ENCODE results near the gene RBM38.

Gene RBM38

GRCh38 chr20:57391439-57392301 is 474 bp downstream of the RBM38 start:
- DNase-seq, result no peak

GRCh38 chr20:57392512-57393271 is 1.5 kb downstream of the RBM38 start:
- peak; percentile 83 for DNase-seq

DNA sequence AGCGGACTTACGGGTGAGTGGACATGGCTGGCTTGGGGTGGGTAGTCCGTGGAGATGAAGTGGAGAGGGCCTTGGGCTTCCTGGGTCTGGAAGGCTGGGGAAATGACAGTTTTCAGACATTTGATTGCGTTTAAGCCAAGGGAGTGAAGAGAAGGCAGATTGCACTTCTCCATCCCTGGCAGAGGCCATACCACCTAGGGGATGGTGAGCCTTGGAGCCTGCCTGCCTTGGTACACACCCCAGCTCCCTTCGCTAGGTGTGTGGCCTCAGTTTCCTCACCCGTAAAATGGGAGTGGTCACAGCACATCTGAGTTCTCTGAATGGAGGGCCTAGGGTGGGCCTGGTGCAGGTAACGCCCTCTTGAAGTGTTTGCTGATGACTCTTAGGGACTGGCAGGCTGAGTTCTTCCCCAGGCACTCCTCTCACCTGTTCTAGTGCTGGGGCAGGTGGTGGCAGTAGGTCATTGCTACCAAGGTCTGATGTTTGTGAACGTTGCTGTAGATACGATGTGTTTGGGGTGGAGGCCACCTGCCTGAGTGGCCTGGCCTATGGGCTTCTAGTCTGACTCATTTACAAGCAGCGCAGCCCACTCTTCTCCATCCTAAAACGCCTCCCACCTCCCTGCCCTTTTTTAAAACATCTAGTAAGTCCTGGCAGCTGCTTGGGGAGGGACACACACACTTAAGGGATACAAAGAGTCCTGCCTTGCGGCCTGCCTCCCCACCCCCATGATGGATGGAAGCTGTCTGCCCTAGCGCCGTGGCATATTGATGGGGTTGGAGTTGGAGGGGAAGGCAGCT is 2.3 kb downstream of the RBM38 start:
- DNase-seq, result no peak

- DNase-seq, result no peak
Measured at GRCh38 chr20:57394121-57395082, 3.2 kb downstream of the RBM38 start.

DNA sequence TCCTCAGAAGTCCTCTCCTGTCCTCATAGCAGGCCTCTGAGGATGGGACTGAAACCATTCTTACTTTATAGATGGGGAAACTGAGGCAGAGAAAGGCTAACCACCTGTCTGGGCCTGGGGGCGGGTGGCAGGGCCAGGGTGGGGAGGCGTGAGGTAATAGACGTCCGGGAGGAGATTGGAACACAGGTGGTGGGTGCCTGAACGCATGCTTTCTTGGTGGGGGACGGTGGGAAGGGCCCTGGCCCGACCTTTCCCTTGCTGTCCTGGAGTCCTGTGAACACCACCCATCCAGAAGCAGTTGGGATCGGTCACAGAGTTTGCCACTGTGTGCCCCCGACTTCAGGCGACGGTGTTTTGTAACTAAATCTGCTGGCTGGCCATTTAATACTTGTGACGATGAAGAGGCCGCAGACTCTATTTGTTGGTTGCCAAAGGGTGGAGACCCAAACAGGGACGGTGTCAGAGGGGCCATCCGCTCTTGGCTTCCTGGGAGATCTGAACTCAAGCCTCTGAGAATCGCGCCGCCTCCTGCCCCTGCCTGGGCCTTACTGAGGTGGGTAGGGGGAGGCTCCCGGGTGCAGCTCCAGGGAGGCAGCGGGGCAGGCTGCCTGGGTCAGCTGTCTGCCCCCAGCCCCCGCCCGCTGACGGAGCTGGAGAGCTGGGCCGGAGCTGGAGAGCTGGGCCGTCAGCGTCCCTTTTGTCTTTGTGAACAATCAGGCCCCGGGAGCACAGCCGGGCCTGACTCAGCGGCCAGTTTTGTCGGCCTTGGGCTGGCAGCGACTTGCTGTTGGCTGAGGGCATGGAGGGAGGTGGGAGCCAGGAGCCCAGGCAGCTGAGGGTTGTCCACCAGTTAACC is 4.1 kb downstream of the RBM38 start:
- DNase-seq, result no peak

- DNase-seq, result no peak
Measured at GRCh38 chr20:57396212-57396983, 5.2 kb downstream of the RBM38 start.

- DNase-seq, result no peak
Measured at GRCh38 chr20:57396984-57397692, 5.9 kb downstream of the RBM38 start.

DNA sequence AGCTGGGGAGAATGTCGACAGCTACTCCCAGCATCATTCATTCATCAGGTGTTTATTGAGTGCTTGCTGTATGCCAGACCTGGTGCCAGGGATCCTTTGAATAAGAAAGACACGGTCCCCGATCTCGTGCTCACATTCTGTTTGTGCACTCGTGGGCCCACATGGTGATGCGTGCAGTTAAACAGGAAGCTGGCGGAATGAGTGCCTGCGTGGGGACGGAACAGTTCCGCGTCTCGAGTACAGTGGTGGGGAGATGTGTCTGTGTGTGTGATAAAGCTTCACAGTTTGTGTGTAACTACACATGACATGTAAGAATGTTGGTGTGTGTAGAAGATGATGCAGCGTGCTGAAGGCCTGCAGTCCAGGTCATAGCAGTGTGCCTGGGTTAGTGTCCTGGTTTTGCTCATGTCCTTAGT is 6.5 kb downstream of the RBM38 start:
- peak; percentile 54 for DNase-seq

GRCh38 chr20:57398231-57398821 is 7.1 kb downstream of the RBM38 start:
- DNase-seq, result peak; percentile 90

- no peak for DNase-seq
Measured at GRCh38 chr20:57398901-57399535, 7.8 kb downstream of the RBM38 start.

GRCh38 chr20:57399587-57400155 is 8.5 kb downstream of the RBM38 start:
- DNase-seq, result no peak

DNA sequence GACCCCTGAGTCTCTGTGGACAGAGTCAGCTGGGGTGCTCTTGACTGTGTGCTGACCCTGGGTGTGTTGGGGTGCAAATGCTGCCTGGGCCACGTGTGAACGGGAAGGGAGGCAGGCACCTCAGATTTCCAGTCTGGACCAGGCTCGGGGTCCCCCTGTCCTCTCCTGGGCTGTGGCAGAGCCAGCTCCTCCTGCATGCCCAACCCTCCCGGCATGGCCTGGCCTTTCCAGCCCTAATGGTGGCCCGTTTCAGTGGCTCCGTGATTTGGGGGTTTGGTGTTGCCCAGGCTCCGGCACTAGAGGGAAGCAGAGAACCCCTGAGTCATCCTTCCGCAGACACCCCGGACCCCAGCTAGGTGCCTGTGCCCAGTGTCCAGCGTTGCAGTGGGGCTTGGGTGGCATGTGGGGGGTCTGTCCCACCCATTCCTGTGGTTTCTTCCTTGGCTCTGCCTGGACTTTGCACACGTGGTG is 9.1 kb downstream of the RBM38 start:
- DNase-seq, result no peak

DNA sequence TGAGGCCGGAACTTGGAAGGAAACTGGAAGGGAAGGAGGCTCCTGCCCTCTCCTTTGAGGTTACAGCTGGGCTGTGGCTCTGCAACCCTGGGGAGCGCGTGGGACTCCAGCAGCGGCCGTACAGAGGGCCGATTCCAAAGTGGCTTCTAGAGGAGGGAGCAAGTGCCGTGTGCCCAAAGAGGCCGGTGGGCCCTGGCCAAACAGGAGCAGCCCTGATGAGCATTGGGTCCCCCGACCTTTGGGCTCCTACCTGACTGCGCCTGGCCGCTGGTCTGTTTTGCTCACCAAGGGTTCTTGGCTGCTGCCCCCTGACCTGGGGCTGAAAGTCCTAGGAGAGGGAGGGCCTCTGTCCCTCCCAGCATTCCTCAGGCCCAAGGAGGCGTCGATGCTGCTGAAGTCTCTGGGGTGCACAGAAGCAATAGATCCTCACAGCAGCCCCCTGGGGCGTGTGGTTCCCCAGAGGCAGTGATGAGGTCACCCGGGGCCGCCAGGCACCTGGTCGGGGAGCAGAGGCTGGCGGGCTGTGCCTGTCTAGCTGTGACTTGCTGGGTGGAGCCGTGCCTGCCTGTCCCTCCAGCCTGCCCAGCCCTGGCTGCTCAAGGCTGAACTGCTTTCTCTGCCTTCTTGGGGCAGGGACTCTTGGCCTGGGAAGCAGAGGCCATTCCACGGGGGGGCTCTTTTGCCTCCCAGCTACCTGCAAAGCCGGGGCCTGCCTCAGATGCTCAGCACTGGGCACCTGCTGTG is 9.8 kb downstream of the RBM38 start:
- no peak for DNase-seq

DNA sequence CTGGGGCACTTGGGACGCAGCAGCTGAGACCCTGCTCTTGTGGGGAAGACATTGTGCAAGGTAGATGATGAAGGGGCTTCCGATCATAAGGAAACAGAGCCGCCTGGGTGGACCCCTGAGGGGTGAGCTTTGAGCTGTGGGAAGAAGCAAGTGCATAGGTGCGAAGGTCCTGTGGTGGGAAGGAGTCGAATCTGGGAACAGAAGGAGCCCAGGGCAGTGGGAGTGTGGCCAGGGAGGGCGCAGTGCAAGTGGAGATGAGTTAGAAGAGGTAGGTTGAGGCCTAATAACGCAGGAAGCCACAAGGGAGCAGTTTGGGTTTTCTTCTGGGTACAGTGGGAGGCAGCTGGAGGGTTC is 10.3 kb downstream of the RBM38 start:
- no peak for DNase-seq

- DNase-seq, result no peak
Measured at GRCh38 chr20:57402206-57403125, 11.3 kb downstream of the RBM38 start.

DNA sequence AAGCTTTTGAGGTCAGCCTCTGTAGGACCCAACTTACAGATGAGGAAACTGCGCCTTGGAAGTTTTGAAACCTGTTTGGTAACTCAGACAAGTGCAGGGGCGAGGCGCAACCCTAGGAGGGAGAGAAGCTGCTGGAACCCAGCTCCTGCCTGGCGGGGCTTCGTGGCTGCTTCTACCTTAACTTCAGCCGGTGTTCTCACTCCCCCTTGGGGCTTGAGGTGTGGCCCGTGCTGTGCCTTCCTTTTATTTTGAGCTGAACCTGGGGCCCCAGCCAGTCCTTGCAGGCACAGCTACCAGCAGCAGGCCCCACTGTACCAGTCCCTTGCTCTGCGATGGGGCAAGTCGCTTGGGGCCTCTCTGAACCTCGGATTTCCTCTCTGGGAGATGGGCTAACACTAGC is 12.0 kb downstream of the RBM38 start:
- no peak for DNase-seq

All from T-helper 9 cell (primary cell).